Neural progenitor cell (in vitro differentiated cells): ENCODE measurements around the gene SCT. TPM values are rescaled to one million over a fixed set of nuclear protein-coding genes. Genes with fewer than 3 reads are reported as not detected.
"Not testable (repeated sequence)": the region's sequence is repeated elsewhere in the genome, so short reads cannot be mapped to it uniquely, and the experiment has no call there.

ENCODE experiments used
- DNase-seq: peaks from one replicate; pipeline ENCODE4 v3.0.0-alpha.2; 2016; ENCODE audit warnings: low spot score
- H2AFZ ChIP-seq: fragments of 200-600 bp; sonication (generic); replicated peaks from 2 replicates; pipeline ENCODE4 v1.6.1; 2016; ENCODE audit warnings: antibody characterized with exemption
- H3F3A ChIP-seq: fragments of 200-600 bp; sonication (generic); 2 replicates; pipeline ENCODE4 v1.6.1; 2016; ENCODE audit warnings: antibody characterized with exemption, low read depth
- H3K27ac ChIP-seq: fragments of 200-600 bp; sonication (generic); 2 replicates; pipeline ENCODE4 v1.5.1; 2016; ENCODE audit warnings: mild to moderate bottlenecking
- H3K27me3 ChIP-seq: fragments of 200-600 bp; sonication (generic); 2 replicates; pipeline ENCODE4 v1.6.1; 2016; ENCODE audit warnings: mild to moderate bottlenecking, moderate library complexity
- H3K36me3 ChIP-seq: fragments of 200-600 bp; sonication (generic); 2 replicates; pipeline ENCODE4 v1.5.1; 2016
- H3K4me1 ChIP-seq: fragments of 200-600 bp; sonication (generic); 2 replicates; pipeline ENCODE4 v1.6.1; 2016; ENCODE audit warnings: mixed run types
- H3K4me2 ChIP-seq: fragments of 200-600 bp; sonication (generic); 2 replicates; pipeline ENCODE4 v1.6.1; 2016
- H3K4me3 ChIP-seq: fragments of 200-600 bp; sonication (generic); 2 replicates; pipeline ENCODE4 v1.5.1; 2016
- H3K79me2 ChIP-seq: fragments of 200-600 bp; sonication (generic); 2 replicates; pipeline ENCODE4 v1.6.1; 2016; ENCODE audit warnings: low read depth
- H3K9ac ChIP-seq: fragments of 200-600 bp; sonication (generic); 2 replicates; pipeline ENCODE4 v1.6.1; 2016
- H3K9me3 ChIP-seq: fragments of 200-600 bp; sonication (generic); 2 replicates; pipeline ENCODE4 v1.5.1; 2016; ENCODE audit warnings: low read depth
- H4K20me1 ChIP-seq: fragments of 200-600 bp; sonication (generic); 2 replicates; pipeline ENCODE4 v1.6.1; 2016; ENCODE audit warnings: low read depth
- H3K27ac Mint-ChIP-seq: 3 replicates; pipeline ENCODE4 v1.8.0; 2021; ENCODE audit warnings: mixed read lengths
- H3K27me3 Mint-ChIP-seq: 2 replicates; pipeline ENCODE4 v1.8.0; 2022; ENCODE audit warnings: low read depth, mild to moderate bottlenecking, inconsistent platforms, moderate library complexity, mixed read lengths; ENCODE audit not compliant: insufficient read depth
- H3K36me3 Mint-ChIP-seq: 3 replicates; pipeline ENCODE4 v1.8.0; 2021; ENCODE audit warnings: mixed read lengths
- H3K4me1 Mint-ChIP-seq: 3 replicates; pipeline ENCODE4 v1.8.0; 2021; ENCODE audit warnings: mixed read lengths
- H3K4me3 Mint-ChIP-seq: 3 replicates; pipeline ENCODE4 v1.8.0; 2021; ENCODE audit warnings: mild to moderate bottlenecking, moderate library complexity, mixed read lengths
- H3K9me3 Mint-ChIP-seq: 3 replicates; pipeline ENCODE4 v1.8.0; 2020; ENCODE audit warnings: mixed read lengths
- EZH2 ChIP-seq: fragments of 200-600 bp; sonication (generic); IDR thresholded peaks from 2 replicates; pipeline ENCODE4 v1.6.1; 2017; ENCODE audit warnings: antibody characterized with exemption, mild to moderate bottlenecking, moderate library complexity
- EZH2phosphoT487 ChIP-seq: fragments of 200-600 bp; sonication (generic); IDR thresholded peaks from 2 replicates; pipeline ENCODE4 v1.6.1; 2017; ENCODE audit warnings: antibody characterized with exemption
- total RNA-seq: library from RNA; depleted of rRNA; stranded (reverse); fragments of >200 nt; gene quantifications from 2 replicates; pipeline ENCODE4 v1.2.3, GENCODE V29; 2015; ENCODE audit warnings: low replicate concordance
- TF ChIP-seq, protein P1 (sequence below): fragments of 200-600 bp; sonication (generic); IDR thresholded peaks from 2 replicates; pipeline ENCODE4 v1.5.1; 2017; ENCODE audit warnings: antibody characterized with exemption, mild to moderate bottlenecking

SCT gene
- total RNA-seq, 1 donor from 2014 or later, result not detected

DNA sequence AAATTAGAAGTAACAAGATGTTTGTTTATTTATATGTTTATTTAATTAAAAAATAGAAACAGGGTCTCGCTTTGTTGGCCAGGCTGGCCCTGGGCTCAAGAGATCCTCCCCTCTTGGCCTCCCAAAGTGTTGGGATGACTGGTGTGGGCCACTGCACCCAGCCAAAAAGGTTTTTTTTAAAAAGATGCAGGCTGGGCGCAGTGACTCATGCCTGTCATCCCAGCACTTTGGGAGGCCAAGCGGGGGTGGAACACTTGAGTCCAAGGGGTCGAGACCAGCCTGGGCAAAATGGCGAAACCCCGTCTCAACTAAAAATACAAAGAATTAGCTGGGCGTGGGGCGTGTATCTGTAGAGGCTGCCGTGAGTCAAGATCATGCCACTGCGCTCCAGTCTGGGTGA, 23.5 kb upstream of the SCT start:
- H3K4me2 ChIP-seq, result no peak overlapping the region
- TF ChIP-seq, protein P1, sequence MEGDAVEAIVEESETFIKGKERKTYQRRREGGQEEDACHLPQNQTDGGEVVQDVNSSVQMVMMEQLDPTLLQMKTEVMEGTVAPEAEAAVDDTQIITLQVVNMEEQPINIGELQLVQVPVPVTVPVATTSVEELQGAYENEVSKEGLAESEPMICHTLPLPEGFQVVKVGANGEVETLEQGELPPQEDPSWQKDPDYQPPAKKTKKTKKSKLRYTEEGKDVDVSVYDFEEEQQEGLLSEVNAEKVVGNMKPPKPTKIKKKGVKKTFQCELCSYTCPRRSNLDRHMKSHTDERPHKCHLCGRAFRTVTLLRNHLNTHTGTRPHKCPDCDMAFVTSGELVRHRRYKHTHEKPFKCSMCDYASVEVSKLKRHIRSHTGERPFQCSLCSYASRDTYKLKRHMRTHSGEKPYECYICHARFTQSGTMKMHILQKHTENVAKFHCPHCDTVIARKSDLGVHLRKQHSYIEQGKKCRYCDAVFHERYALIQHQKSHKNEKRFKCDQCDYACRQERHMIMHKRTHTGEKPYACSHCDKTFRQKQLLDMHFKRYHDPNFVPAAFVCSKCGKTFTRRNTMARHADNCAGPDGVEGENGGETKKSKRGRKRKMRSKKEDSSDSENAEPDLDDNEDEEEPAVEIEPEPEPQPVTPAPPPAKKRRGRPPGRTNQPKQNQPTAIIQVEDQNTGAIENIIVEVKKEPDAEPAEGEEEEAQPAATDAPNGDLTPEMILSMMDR, result no peak
- TF ChIP-seq EZH2phosphoT487 (no peak), EZH2 (no peak)
- no peaks in the 10 kb centered on the region for H3K9me3 ChIP-seq
- H3K79me2 ChIP-seq, result no peaks in the 10 kb centered on the region
- Mint-ChIP-seq H3K4me3 (no peak overlapping the region), H3K27me3 (no peaks in the 10 kb centered on the region), H3K9me3 (no peaks in the 10 kb centered on the region), H3K4me1 (no peaks in the 10 kb centered on the region), H3K27ac (no peak overlapping the region), H3K36me3 (peaks cover 15% of the 10 kb centered on the region)
- H3K36me3 ChIP-seq, result peaks cover 10% of the 10 kb centered on the region
- H3K4me1 ChIP-seq, result no peaks in the 10 kb centered on the region
- H4K20me1 ChIP-seq, result no peaks in the 10 kb centered on the region
- H3K27me3 ChIP-seq, result no peaks in the 10 kb centered on the region
- no peak overlapping the region for H3K27ac ChIP-seq
- no peak overlapping the region for H3K9ac ChIP-seq
- H2AFZ ChIP-seq, result no peak overlapping the region
- no peaks in the 10 kb centered on the region for H3F3A ChIP-seq
- H3K4me3 ChIP-seq, result no peak overlapping the region
- DNase-seq, result no peak

DNA sequence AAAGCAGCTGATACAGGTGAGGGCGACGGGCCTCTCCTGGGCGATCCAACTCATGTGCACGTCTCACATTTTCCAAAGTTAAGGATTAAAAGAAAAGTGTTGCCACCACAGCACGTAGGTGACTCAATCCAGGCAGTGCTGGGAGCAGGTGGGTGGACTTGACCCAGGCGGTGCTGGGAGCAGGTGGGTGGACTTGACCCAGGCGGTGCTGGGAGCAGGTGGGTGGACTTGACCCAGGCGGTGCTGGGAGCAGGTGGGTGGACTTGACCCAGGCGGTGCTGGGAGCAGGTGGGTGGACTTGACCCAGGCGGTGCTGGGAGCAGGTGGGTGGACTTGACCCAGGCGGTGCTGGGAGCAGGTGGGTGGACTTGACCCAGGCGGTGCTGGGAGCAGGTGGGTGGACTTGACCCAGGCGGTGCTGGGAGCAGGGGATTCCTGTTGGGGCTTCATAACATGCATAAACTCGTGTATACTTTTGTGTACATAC, 20.7 kb upstream of the SCT start:
- not testable (repeated sequence) for H4K20me1 ChIP-seq, H3K79me2 ChIP-seq, H3K9me3 ChIP-seq, H3K27ac ChIP-seq, H3K27ac Mint-ChIP-seq, H3K4me1 ChIP-seq, H3K9ac ChIP-seq, H3K36me3 ChIP-seq, H3K27me3 ChIP-seq, H3F3A ChIP-seq, H3K4me3 Mint-ChIP-seq, H3K36me3 Mint-ChIP-seq, H3K4me2 ChIP-seq, H2AFZ ChIP-seq, H3K4me3 ChIP-seq, H3K27me3 Mint-ChIP-seq, H3K9me3 Mint-ChIP-seq, DNase-seq, H3K4me1 Mint-ChIP-seq

DNA sequence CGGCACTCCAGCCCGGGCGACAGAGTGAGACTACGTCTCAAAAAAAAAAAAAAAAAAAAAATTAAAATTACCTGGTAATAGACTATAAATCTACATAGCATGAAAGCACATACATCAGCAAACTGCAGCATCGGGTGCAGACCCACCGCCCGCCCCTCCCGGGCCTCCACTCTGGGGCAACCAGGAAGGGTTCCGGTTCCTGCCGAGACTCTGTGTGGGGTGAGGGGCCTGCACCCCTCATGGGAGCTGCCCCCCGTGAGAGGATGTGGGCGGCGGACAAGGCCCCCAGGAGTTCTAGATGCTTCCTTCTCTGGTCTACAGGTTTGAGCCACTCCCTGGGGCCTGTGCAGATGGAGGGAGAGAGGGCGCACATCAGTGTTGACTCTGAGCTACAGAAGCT, 19.2 kb upstream of the SCT start:
- peaks cover 2% of the 10 kb centered on the region for H3K36me3 ChIP-seq

DNA sequence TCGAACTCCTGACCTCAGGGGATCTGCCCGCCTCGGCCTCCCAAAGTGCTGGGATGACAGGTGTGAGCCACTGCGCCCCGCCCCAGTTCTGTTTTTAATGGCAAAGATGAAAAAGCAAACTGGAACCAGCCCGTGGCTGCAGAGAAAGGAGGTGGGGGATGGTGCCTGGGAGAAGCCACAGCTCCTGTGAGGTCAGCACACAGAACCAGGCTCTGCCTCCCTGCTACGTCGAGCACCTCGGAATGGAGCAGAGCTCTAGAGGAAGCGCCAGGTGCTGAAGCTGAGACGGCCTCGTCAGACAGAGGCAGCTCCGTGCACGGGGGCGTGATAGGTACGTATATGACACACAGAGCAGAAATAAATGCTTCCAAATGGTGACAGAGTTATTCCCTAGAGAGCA, 18.6 kb upstream of the SCT start:
- Histone ChIP-seq H3K9me3 (no peaks in the 10 kb centered on the region), H3K79me2 (no peaks in the 10 kb centered on the region), H3K36me3 (no peaks in the 10 kb centered on the region), H3K27ac (no peak overlapping the region), H3K4me2 (no peak overlapping the region), H4K20me1 (peaks cover 14% of the 10 kb centered on the region), H3K4me1 (peaks cover 5% of the 10 kb centered on the region), H3K27me3 (peaks cover 2% of the 10 kb centered on the region), H3K9ac (no peak overlapping the region), H2AFZ (no peak overlapping the region), H3K4me3 (no peak overlapping the region), H3F3A (peaks cover 17% of the 10 kb centered on the region)
- Mint-ChIP-seq H3K4me1 (no peaks in the 10 kb centered on the region), H3K4me3 (no peak overlapping the region), H3K27ac (no peak overlapping the region), H3K9me3 (no peaks in the 10 kb centered on the region), H3K36me3 (peaks cover 2% of the 10 kb centered on the region), H3K27me3 (peaks cover 4% of the 10 kb centered on the region)
- no peak for DNase-seq
- TF ChIP-seq EZH2phosphoT487 (no peak), EZH2 (no peak)
- TF ChIP-seq, protein P1, result no peak

More for the DNA sequence above, 19.2 kb upstream of the SCT start:
- no peaks in the 10 kb centered on the region for H3K27me3 ChIP-seq
- Mint-ChIP-seq H3K4me3 (no peak overlapping the region), H3K9me3 (no peaks in the 10 kb centered on the region), H3K36me3 (peaks cover 4% of the 10 kb centered on the region), H3K27me3 (peaks cover 4% of the 10 kb centered on the region), H3K27ac (no peak overlapping the region), H3K4me1 (no peaks in the 10 kb centered on the region)
- H3F3A ChIP-seq, result peaks cover 10% of the 10 kb centered on the region
- no peaks in the 10 kb centered on the region for H3K4me1 ChIP-seq
- DNase-seq, result no peak
- no peak for TF ChIP-seq EZH2phosphoT487
- TF ChIP-seq EZH2, result no peak
- TF ChIP-seq, protein P1, result no peak
- no peak overlapping the region for H3K4me2 ChIP-seq
- H3K27ac ChIP-seq, result peak overlapping the region; percentile 20
- no peaks in the 10 kb centered on the region for H3K79me2 ChIP-seq
- H3K4me3 ChIP-seq, result no peak overlapping the region
- H3K9ac ChIP-seq, result no peak overlapping the region
- no peaks in the 10 kb centered on the region for H3K9me3 ChIP-seq
- H4K20me1 ChIP-seq, result peaks cover 8% of the 10 kb centered on the region
- no peak overlapping the region for H2AFZ ChIP-seq
